ENCODE results near the gene UBQLN4. TPM values are rescaled to one million over a fixed set of nuclear protein-coding genes. Genes with fewer than 3 reads are reported as not detected.

Gene UBQLN4
- total RNA-seq: 16.2 and 20.6 TPM in 2 replicates

- peak; percentile 55 for DNase-seq (ENCODE audit: low read depth, low spot score)
These were observed at the start of gene UBQLN4 for GRCh38 chr1:156053768-156054499. TSS of gene UBQLN4 (minus strand) at chr1:156053798. CDS start at chr1:156053701, 97 bp downstream.

- DNase-seq (ENCODE audit: low read depth, low spot score): peak; percentile 76
These were observed 49.3 kb upstream of the UBQLN4 start for GRCh38 chr1:156102633-156103511.

DNA sequence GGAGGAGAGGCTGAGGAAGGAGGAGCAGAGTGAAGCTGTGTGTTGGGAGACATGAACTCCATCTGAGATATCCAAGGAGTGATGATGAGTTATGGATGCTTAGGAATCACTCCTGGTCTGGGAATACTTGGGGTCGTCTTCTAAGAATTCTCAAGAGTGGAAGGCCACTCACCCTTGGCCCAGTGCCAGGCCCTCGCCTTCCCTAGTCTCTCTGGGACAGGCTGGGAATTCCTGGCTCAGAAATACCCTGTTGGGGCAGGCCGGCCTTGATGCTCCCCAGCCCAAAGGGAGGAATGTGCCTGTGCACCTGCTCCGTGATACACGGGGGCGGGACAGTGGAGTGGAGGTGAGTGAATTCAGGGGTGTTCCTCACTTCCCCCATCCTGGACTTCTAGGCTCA lies 48.3 kb upstream of the UBQLN4 start:
- DNase-seq (ENCODE audit: low read depth, low spot score): no peak

GRCh38 chr1:156100205-156100995 lies 46.8 kb upstream of the UBQLN4 start:
- DNase-seq (ENCODE audit: low read depth, low spot score): no peak

GRCh38 chr1:156099282-156099681 lies 45.7 kb upstream of the UBQLN4 start:
- DNase-seq (ENCODE audit: low read depth, low spot score): no peak

GRCh38 chr1:156098784-156099183 lies 45.2 kb upstream of the UBQLN4 start:
- no peak for DNase-seq (ENCODE audit: low read depth, low spot score)

- DNase-seq (ENCODE audit: low read depth, low spot score): no peak
These were observed 44.0 kb upstream of the UBQLN4 start for GRCh38 chr1:156097499-156098178.

- DNase-seq (ENCODE audit: low read depth, low spot score): peak; percentile 91
These were observed 43.2 kb upstream of the UBQLN4 start for GRCh38 chr1:156096640-156097391.

DNA sequence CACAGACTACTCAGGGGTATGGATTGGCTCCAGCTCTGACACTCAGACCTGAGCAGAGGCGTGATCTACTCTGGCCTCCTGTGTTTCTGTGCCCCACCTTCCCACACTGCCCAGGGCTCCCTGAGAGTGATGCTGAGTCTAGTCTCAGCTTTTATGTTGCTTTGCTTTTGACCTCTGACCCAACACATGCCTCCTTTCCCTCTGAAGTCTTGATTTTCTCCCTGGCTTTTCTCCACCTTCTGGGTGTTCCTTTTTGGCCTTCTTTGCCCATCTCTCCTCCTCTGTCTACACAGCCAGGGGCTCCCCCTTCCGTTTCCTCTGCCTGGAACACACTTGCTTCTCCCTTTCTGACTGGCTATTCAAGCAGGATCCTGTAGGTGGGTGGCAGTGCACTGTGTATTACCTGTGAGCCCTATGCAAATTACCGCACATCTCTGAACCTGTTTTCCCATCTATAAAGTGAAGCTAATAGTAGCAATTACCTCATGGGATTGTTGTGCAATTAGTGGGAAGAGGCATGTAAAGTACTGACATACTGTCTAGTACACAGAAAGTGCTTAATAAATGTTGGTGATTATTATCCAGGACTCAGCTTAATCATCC lies 42.4 kb upstream of the UBQLN4 start:
- DNase-seq (ENCODE audit: low read depth, low spot score): no peak

DNA sequence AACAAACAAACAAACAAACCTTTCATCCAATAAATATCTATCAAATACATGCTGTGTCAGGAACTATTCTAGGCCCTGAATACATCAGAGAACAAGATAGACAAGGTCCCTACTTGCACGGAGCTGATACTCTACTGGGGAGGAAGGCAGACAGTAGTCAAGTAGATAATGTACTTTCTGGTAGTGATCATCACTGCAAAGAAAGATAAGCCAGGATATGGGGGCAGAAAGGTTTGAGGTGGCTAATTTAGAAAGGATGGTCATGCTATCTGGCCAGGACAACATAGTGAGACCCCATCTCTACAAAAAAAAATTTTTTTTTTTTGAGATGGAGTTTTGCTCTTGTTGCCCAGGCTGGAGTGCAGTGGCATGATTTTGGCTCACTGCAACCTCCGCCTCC lies 38.0 kb upstream of the UBQLN4 start:
- no peak for DNase-seq (ENCODE audit: low read depth, low spot score)

DNA sequence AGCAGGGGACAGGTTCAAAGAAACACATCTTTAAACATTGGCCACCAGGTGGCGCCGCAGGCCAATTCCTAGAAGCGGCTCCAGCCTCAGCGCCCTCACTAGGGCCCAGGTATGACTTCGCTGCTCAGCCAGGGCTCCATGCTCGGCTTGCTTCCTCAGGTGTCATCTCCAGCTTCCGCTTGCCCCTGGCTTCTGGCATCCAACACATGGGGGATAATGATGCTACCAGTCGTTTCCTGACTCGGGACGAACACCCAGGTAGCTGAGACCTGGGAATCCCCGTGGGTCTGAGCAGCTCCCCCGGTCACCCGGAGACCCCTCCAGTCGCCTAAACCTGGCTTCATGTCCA lies 37.2 kb upstream of the UBQLN4 start:
- DNase-seq (ENCODE audit: low read depth, low spot score): no peak

DNA sequence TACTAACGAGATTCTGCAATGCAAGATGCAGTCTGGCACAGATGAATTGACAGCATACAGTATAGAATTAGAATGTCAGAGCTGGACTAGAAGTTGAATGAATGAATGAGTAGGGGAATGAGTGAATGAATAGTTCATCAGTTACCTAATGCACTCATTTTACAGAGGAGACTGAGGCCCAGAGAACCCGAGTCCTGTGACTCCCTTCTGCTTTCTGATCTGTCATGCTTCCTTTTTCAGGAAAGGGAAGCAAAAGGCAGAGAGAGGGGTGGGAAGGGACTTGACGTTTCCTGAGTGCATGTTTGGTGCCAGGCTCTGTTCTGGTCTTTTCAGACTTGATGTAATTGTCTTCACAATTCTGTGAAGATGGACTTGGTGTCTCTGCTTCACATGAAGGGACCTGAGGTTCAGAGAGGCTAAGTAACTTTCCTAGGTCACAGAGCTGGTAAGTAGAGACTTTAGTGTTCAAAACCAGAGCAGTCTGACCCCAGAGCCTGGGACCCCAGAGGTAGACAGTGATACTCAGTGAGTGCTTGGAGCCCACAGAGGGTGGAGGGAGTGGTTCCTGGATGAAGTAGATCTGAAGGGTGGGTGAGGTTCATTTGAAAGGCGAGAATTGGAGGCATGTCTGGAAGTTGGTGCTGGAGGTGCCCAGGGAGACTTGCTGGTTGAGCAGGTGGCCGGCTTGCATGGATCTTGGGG lies 36.7 kb upstream of the UBQLN4 start:
- DNase-seq (ENCODE audit: low read depth, low spot score): no peak

- no peak for DNase-seq (ENCODE audit: low read depth, low spot score)
These were observed 36.1 kb upstream of the UBQLN4 start for GRCh38 chr1:156089704-156090103.

DNA sequence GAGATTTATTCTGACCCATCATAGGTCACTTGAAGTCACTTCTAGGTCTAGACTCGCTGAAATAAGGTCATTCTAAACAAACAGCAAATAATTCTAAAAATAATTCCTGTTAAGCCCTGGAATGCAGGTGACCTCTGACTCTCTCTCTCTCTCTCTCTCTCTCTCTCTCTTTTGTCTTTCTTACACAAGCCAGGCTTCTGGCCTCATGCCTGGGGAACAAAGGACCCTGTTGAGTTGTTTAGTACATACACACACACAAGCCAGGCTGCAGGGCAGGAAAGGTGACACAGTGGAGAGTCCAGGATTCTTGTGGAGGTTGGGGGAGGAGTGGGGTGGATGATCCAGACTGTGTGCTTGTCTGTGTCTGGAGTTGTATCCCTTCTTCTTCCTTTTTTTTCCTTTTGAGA lies 32.7 kb upstream of the UBQLN4 start:
- peak; percentile 77 for DNase-seq (ENCODE audit: low read depth, low spot score)

GRCh38 chr1:156083800-156084790 lies 30.5 kb upstream of the UBQLN4 start:
- DNase-seq (ENCODE audit: low read depth, low spot score): no peak

GRCh38 chr1:156082309-156083091 lies 28.9 kb upstream of the UBQLN4 start, which contains the start of gene MEX3A:
TSS of gene MEX3A (minus strand) at chr1:156082465. CDS start at chr1:156081998, 467 bp downstream.
- DNase-seq (ENCODE audit: low read depth, low spot score): no peak

DNA sequence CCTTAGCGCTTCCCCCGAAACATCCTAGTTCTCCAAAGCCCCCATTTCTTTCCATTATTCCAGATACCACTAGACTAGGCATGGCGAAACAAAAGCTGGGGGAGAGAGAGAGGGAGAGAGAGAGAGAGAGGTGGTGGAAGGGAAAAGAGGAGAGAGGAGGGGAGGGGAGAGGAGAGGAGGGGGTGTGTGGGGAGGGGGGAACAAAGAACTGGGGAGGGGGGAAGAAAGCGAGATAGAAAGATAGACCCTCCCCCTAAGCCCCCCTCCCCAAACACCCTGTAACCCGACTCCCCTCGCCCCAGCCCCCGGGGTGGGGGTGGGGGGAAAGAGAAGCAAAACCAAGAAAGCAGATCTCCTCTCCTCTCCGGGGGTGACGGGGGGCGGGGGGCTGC lies 28.3 kb upstream of the UBQLN4 start:
- DNase-seq (ENCODE audit: low read depth, low spot score): no peak
